Camera-type eye (tissue), 1 donor: Measurements from ENCODE around the gene PRR7. TPM values are rescaled to one million over a fixed set of nuclear protein-coding genes. Genes with fewer than 3 reads are reported as not detected.

Source experiments
- total RNA-seq: library from RNA; depleted of rRNA; stranded (reverse); fragments of >200 nt; gene quantifications from one replicate; pipeline ENCODE4 v1.2.3, GENCODE V29; 2014

PRR7 gene
- total RNA-seq = 4.8 TPM

GRCh38 chr5:177446200-177447065 lies at the start of gene PRR7:
PRR7 (plus strand) TSS chr5:177446814; CDS start chr5:177455068, 8,254 bp downstream.

GRCh38 chr5:177399997-177400868 lies 46.4 kb upstream of the PRR7 start, which contains the start of gene PFN3:
PFN3 (minus strand) TSS chr5:177400661; CDS start chr5:177400576, 85 bp downstream.

GRCh38 chr5:177409043-177409801 lies 37.4 kb upstream of the PRR7 start, which contains the start of gene F12:
F12 (minus strand) TSS chr5:177409564; CDS start chr5:177409527, 37 bp downstream.

GRCh38 chr5:177426566-177427210 lies 19.9 kb upstream of the PRR7 start, which contains the start of gene GRK6:
GRK6 (plus strand) TSS chr5:177426676; CDS start chr5:177426846, 170 bp downstream.

GRCh38 chr5:177473443-177474001 lies 26.9 kb downstream of the PRR7 start, which contains the start of gene DBN1:
DBN1 (minus strand) TSS chr5:177473634; CDS start chr5:177473521, 113 bp downstream.

GRCh38 chr5:177497292-177498012 lies 50.8 kb downstream of the PRR7 start, which contains the start of gene PDLIM7:
PDLIM7 (minus strand) TSS chr5:177497604; CDS start chr5:177496512, 1,092 bp downstream.

Other genes starting within 250 kb of the PRR7 start
- gene RAB24, start 143.1 kb upstream of the PRR7 start, total RNA-seq = 29.4 TPM
- 45.3 TPM for gene PRELID1, start 143.0 kb upstream of the PRR7 start, total RNA-seq
- gene MXD3, start 134.9 kb upstream of the PRR7 start, total RNA-seq = 14.5 TPM
- gene LMAN2, start 95.1 kb upstream of the PRR7 start, total RNA-seq = 150 TPM
- gene RGS14, start 88.9 kb upstream of the PRR7 start, total RNA-seq = 5.1 TPM
- gene SLC34A1, start 62.4 kb upstream of the PRR7 start, total RNA-seq = not detected
- gene PFN3, start 46.2 kb upstream of the PRR7 start, total RNA-seq = not detected
- gene F12, start 37.2 kb upstream of the PRR7 start, total RNA-seq = 1.9 TPM
- gene GRK6, start 20.1 kb upstream of the PRR7 start, total RNA-seq = 22.2 TPM
- gene DBN1, start 26.8 kb downstream of the PRR7 start, total RNA-seq = 132 TPM
- gene PDLIM7, start 50.8 kb downstream of the PRR7 start, total RNA-seq = 64.4 TPM
- 4.8 TPM for gene DOK3, start 63.0 kb downstream of the PRR7 start, total RNA-seq
- gene DDX41, start 70.1 kb downstream of the PRR7 start, total RNA-seq = 68.6 TPM
- 49.9 TPM for gene FAM193B, start 107.7 kb downstream of the PRR7 start, total RNA-seq
- 81.0 TPM for gene TMED9, start 145.4 kb downstream of the PRR7 start, total RNA-seq
- gene B4GALT7, start 153.3 kb downstream of the PRR7 start, total RNA-seq = 29.9 TPM